B cell (primary cell): ENCODE data around the gene CD8B. TPM values are rescaled to one million over a fixed set of nuclear protein-coding genes. Genes with fewer than 3 reads are reported as not detected.

Experiments
- ATAC-seq: fragments of 200-7000 bp; cut with Tn5 transposase; one replicate; pipeline ENCODE4 v1.10.0; 2021; ENCODE audit warnings: low read depth, mild to moderate bottlenecking, moderate number of reproducible peaks, moderate library complexity
- CTCF ChIA-PET: fragments of 350-600 bp; sonication (Branson Sonifier 250); formaldehyde crosslinking; loops from one replicate; lab custom pipeline; 2021; ENCODE audit warnings: antibody characterized with exemption, inconsistent platforms; lab: Charles Lee
- POLR2A ChIA-PET: fragments of 350-600 bp; sonication (Branson Sonifier 250); formaldehyde crosslinking; loops from one replicate; lab custom pipeline; 2021; ENCODE audit warnings: antibody characterized with exemption; lab: Charles Lee
- DNase-seq: peaks from one replicate; pipeline ENCODE4 v3.0.0; 2013
- H2AFZ ChIP-seq: 2 replicates; pipeline ENCODE4 v1.6.1; 2012; ENCODE audit warnings: mild to moderate bottlenecking, low read depth, low read length; ENCODE audit not compliant: insufficient read depth, poor library complexity, severe bottlenecking
- H3K27ac ChIP-seq, 2 donors: 1 replicate in 1 of 2; 2 replicates in 1 of 2; pipeline ENCODE4 v1.5.1; 2012 to 2013; ENCODE audit warnings: low read length in 2 of 2, mild to moderate bottlenecking in 2 of 2, moderate library complexity in 1 of 2
- H3K27me3 ChIP-seq, 4 experiments: fragments of 200-600 bp in 1 of 4; sonication (generic) in 1 of 4; replicated peaks in 1 of 4; 1 replicate in 2 of 4; 2 replicates in 2 of 4; pipeline versions ENCODE4 v1.6.1 to v1.7.0; 2013 to 2016; ENCODE audit warnings: low read length in 3 of 4, mild to moderate bottlenecking in 2 of 4, mixed read lengths in 1 of 4, moderate library complexity in 1 of 4; ENCODE audit not compliant: insufficient read depth in 4 of 4, control insufficient read depth in 3 of 4; ENCODE audit errors: control extremely low read depth in 1 of 4
- H3K36me3 ChIP-seq, 2 experiments: replicated peaks in 1 of 2; 1 replicate in 1 of 2; 2 replicates in 1 of 2; pipeline versions ENCODE4 v1.6.1 to v1.7.1; 2013; ENCODE audit warnings: low read length in 1 of 2; ENCODE audit not compliant: insufficient read depth in 2 of 2, control insufficient read depth in 1 of 2; ENCODE audit errors: control extremely low read depth in 1 of 2, extremely low read depth in 1 of 2
- H3K4me1 ChIP-seq, 2 donors: fragments of 200-600 bp in 1 of 2; sonication (generic) in 1 of 2; 1 replicate in 1 of 2; 2 replicates in 1 of 2; pipeline versions ENCODE4 v1.5.1 to v1.6.1; 2013 to 2017; ENCODE audit warnings: low read length in 2 of 2; ENCODE audit not compliant: control insufficient read depth in 2 of 2, insufficient read depth in 2 of 2
- H3K4me2 ChIP-seq: replicated peaks from 2 replicates; pipeline ENCODE3; 2012; ENCODE audit warnings: mild to moderate bottlenecking, low read depth, low read length; ENCODE audit not compliant: poor library complexity, severe bottlenecking
- H3K4me3 ChIP-seq, 5 experiments: fragments of 200-600 bp in 1 of 5; sonication (generic) in 1 of 5; 1 replicate in 3 of 5; 2 replicates in 2 of 5; pipeline versions ENCODE4 v1.5.1 to v1.7.0; 2011 to 2016; ENCODE audit warnings: low read length in 4 of 5, mild to moderate bottlenecking in 4 of 5, low read depth in 2 of 5, control low read depth in 1 of 5, moderate library complexity in 1 of 5; ENCODE audit not compliant: insufficient read depth in 1 of 5; ENCODE audit errors: control extremely low read depth in 1 of 5, extremely low read depth in 1 of 5
- H3K79me2 ChIP-seq: fragments of 200-600 bp; sonication (generic); one replicate; pipeline ENCODE4 v1.6.0; 2016; ENCODE audit warnings: low read length; ENCODE audit not compliant: control insufficient read depth, insufficient read depth
- H3K9ac ChIP-seq: fragments of 200-600 bp; sonication (generic); 2 replicates; pipeline ENCODE4 v1.6.1; 2017; ENCODE audit warnings: mild to moderate bottlenecking, low read length, moderate library complexity
- H3K9me3 ChIP-seq, 3 donors: one replicate each; pipeline versions ENCODE4 v1.6.1 to v1.7.1; 2013; ENCODE audit warnings: low read length in 2 of 3; ENCODE audit not compliant: control insufficient read depth in 2 of 3, insufficient read depth in 1 of 3; ENCODE audit errors: control extremely low read depth in 1 of 3
- H4K20me1 ChIP-seq: 2 replicates; pipeline ENCODE4 v1.6.0; 2012; ENCODE audit warnings: mild to moderate bottlenecking, low read length; ENCODE audit not compliant: insufficient read depth, control insufficient read depth, poor library complexity, severe bottlenecking
- H3K27ac Mint-ChIP-seq: one replicate; pipeline ENCODE4 v1.8.0; 2021; ENCODE audit warnings: mixed read lengths
- H3K27me3 Mint-ChIP-seq: one replicate; pipeline ENCODE4 v1.8.0; 2021; ENCODE audit warnings: mixed read lengths
- H3K4me1 Mint-ChIP-seq: one replicate; pipeline ENCODE4 v1.8.0; 2021; ENCODE audit warnings: mixed read lengths
- H3K4me3 Mint-ChIP-seq: one replicate; pipeline ENCODE4 v1.8.0; 2021; ENCODE audit warnings: mixed read lengths
- H3K9me3 Mint-ChIP-seq: one replicate; pipeline ENCODE4 v1.8.0; 2022; ENCODE audit warnings: mixed read lengths; ENCODE audit not compliant: insufficient read depth
- EZH2 ChIP-seq: IDR thresholded peaks from 2 replicates; pipeline ENCODE4 v1.6.1; 2012; ENCODE audit warnings: borderline replicate concordance, low read depth, mild to moderate bottlenecking, moderate library complexity, low read length; ENCODE audit not compliant: insufficient read depth, poor library complexity, severe bottlenecking
- WGBS: methylation state at CpG from one replicate; pipeline ENCODE4 v1.1.5; 2013; ENCODE audit warnings: missing lambda C conversion rate; ENCODE audit not compliant: insufficient coverage; 5-methylcytosine and 5-hydroxymethylcytosine counted together
- intact Hi-C: fragments of 100-400 bp; cut with micrococcal nuclease; formaldehyde crosslinking; loops from one replicate; pipeline ENCODE4 v1.10.0; 2022
- polyA plus RNA-seq: library from polyadenylated mRNA; depleted of rRNA; stranded (reverse); fragments of >200 nt; gene quantifications from 2 replicates; pipeline ENCODE4 v1.2.3, GENCODE V29; 2012
- total RNA-seq, 2 donors: library from RNA; stranded (reverse); fragments of 120-200 nt in 1 of 2; gene quantifications; 1 replicate in 1 of 2; 2 replicates in 1 of 2; pipeline versions ENCODE4 v1.2.3 to v1.2.4, GENCODE V29; 2013 to 2022
- TF ChIP-seq, protein P1 (sequence below): fragments of 200-600 bp; IDR thresholded peaks from one replicate; pipeline ENCODE4 v1.8.0; 2022; ENCODE audit warnings: antibody characterized with exemption, mild to moderate bottlenecking

The CD8B gene
- total and polyA plus RNA-seq, 2 donors (not counting 1 experiment from before 2014, with no cell fraction given), result 0.45 TPM; not detected in 1

DNA sequence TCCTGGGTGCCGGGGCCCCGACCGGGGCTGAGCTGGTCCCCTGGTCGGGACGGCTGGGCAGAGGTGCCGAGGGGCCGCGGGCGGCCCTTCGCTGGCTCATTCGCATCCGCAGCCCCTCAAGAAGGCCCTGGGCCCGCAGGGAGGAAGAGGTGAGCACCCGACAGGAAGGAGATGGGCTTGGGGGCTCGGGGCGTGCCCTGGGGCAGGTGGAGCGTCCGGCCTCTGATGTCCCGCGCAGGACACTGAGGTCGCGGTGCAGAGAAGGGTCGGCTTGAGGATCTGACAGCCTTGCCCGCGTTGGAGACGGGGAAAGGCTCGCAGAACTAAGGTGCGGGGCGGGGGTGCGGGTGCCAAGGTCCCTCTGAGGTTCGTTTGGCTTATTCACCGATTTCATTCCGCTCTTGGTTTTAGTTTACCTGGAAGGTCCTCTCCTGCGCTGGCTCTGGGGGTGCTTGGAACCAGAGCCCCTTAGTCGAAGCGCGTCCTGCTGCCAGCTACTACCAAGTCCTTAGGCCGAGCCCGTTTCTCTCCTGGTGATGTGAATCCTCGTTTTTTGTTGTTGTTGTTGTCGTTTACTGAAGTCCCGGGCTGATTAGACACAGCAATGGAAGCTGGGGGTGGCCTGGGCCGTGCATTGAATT is 52.1 kb downstream of the CD8B start:
- WGBS, result 25% methylated on average over 35 of the region's 43 CpGs
- Histone ChIP-seq H3K79me2 (no peaks in the 10 kb centered on the region), H3K27me3 (peaks cover 0 to 41% (median 21%) of the 10 kb centered on the region in 4 experiments), H3K9me3 (peaks cover 0 to 6% (median 0%) of the 10 kb centered on the region in 3 donors), H4K20me1 (no peaks in the 10 kb centered on the region), H3K9ac (no peak overlapping the region), H3K4me3 (peak overlapping the region in 2 of 5 experiments; percentile 29 to 40), H3K27ac (no peak overlapping the region), H3K4me2 (peak overlapping the region; percentile 66), H2AFZ (peak overlapping the region; percentile 37), H3K4me1 (peaks cover 27 to 30% of the 10 kb centered on the region in 2 donors), H3K36me3 (no peaks in the 10 kb centered on the region)
- POLR2A ChIA-PET, result no interaction called here
- Mint-ChIP-seq H3K9me3 (no peaks in the 10 kb centered on the region), H3K27ac (no peak overlapping the region), H3K4me1 (peaks cover 23% of the 10 kb centered on the region), H3K4me3 (peak overlapping the region; percentile 59), H3K27me3 (peaks cover 47% of the 10 kb centered on the region)
- CTCF ChIA-PET, result interaction anchor here (1.6 kb wide), 1 partner anchor 10 kb away, joined by 3 read pairs; no protein-coding TSS in a partner anchor
- peak; percentile 64 for TF ChIP-seq EZH2
- TF ChIP-seq, protein P1, sequence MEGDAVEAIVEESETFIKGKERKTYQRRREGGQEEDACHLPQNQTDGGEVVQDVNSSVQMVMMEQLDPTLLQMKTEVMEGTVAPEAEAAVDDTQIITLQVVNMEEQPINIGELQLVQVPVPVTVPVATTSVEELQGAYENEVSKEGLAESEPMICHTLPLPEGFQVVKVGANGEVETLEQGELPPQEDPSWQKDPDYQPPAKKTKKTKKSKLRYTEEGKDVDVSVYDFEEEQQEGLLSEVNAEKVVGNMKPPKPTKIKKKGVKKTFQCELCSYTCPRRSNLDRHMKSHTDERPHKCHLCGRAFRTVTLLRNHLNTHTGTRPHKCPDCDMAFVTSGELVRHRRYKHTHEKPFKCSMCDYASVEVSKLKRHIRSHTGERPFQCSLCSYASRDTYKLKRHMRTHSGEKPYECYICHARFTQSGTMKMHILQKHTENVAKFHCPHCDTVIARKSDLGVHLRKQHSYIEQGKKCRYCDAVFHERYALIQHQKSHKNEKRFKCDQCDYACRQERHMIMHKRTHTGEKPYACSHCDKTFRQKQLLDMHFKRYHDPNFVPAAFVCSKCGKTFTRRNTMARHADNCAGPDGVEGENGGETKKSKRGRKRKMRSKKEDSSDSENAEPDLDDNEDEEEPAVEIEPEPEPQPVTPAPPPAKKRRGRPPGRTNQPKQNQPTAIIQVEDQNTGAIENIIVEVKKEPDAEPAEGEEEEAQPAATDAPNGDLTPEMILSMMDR, result no peak
- DNase-seq, result peak; percentile 37
- intact Hi-C loops, result no loop called here
- ATAC-seq, result no peak
